Osteocyte (in vitro differentiated cells): Measurements from ENCODE around the gene FEM1C. TPM values are rescaled to one million over a fixed set of nuclear protein-coding genes. Genes with fewer than 3 reads are reported as not detected.

Experiments
- DNase-seq: peaks from one replicate; pipeline ENCODE4 v3.0.0; 2021; ENCODE audit warnings: mixed read lengths; ENCODE audit not compliant: unreplicated experiment; ENCODE audit errors: extremely low spot score
- H3K27ac Mint-ChIP-seq: one replicate; pipeline ENCODE4 v1.8.0; 2021; ENCODE audit warnings: mild to moderate bottlenecking, mixed read lengths; ENCODE audit not compliant: unreplicated experiment
- H3K27me3 Mint-ChIP-seq: one replicate; pipeline ENCODE4 v1.8.0; 2021; ENCODE audit warnings: mixed read lengths; ENCODE audit not compliant: unreplicated experiment
- H3K36me3 Mint-ChIP-seq: one replicate; pipeline ENCODE4 v1.8.0; 2021; ENCODE audit warnings: mixed read lengths; ENCODE audit not compliant: unreplicated experiment
- H3K4me1 Mint-ChIP-seq: one replicate; pipeline ENCODE4 v1.8.0; 2021; ENCODE audit warnings: mixed read lengths; ENCODE audit not compliant: unreplicated experiment
- H3K4me3 Mint-ChIP-seq: one replicate; pipeline ENCODE4 v1.8.0; 2021; ENCODE audit warnings: mild to moderate bottlenecking, moderate library complexity, mixed read lengths; ENCODE audit not compliant: unreplicated experiment
- H3K9me3 Mint-ChIP-seq: one replicate; pipeline ENCODE4 v1.8.0; 2021; ENCODE audit warnings: mixed read lengths; ENCODE audit not compliant: unreplicated experiment
- total RNA-seq: library from RNA; stranded (reverse); gene quantifications from 2 replicates; pipeline ENCODE4 v1.2.1, GENCODE V29; 2021
- TF ChIP-seq, protein P1 (sequence below): fragments of 200-600 bp; sonication (generic); IDR thresholded peaks from 2 replicates; pipeline ENCODE4 v1.5.0; 2021; ENCODE audit warnings: antibody characterized with exemption, mild to moderate bottlenecking, moderate library complexity

Gene FEM1C
- total RNA-seq, 1 donor from 2014 or later: 12.8 TPM

DNA sequence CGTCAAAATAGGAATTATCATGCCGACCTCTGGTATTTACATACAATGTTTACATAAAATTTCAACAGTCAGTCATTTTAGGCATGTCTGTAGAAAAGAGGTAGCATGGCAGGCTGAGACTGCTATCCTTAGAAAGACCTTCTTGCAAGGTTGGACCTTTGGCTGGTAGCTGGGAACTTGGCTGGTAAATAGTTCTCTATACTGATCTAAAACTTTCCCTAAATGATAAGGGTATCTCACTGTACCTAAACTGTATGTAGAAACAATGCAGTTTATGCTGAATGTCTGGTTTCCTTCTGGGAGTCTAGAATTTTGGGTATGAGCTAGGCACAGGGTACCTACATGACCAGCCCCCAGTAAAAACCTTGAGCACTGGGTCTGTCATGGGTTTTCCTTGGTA, 18.0 kb downstream of the FEM1C start:
- peaks cover 37% of the 10 kb centered on the region for H3K4me1 Mint-ChIP-seq
- no peak overlapping the region for H3K27ac Mint-ChIP-seq
- no peak overlapping the region for H3K4me3 Mint-ChIP-seq
- no peaks in the 10 kb centered on the region for H3K9me3 Mint-ChIP-seq
- peaks cover 34% of the 10 kb centered on the region for H3K36me3 Mint-ChIP-seq
- H3K27me3 Mint-ChIP-seq: no peaks in the 10 kb centered on the region
- no peak for DNase-seq
- TF ChIP-seq, protein P1, sequence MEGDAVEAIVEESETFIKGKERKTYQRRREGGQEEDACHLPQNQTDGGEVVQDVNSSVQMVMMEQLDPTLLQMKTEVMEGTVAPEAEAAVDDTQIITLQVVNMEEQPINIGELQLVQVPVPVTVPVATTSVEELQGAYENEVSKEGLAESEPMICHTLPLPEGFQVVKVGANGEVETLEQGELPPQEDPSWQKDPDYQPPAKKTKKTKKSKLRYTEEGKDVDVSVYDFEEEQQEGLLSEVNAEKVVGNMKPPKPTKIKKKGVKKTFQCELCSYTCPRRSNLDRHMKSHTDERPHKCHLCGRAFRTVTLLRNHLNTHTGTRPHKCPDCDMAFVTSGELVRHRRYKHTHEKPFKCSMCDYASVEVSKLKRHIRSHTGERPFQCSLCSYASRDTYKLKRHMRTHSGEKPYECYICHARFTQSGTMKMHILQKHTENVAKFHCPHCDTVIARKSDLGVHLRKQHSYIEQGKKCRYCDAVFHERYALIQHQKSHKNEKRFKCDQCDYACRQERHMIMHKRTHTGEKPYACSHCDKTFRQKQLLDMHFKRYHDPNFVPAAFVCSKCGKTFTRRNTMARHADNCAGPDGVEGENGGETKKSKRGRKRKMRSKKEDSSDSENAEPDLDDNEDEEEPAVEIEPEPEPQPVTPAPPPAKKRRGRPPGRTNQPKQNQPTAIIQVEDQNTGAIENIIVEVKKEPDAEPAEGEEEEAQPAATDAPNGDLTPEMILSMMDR: no peak

DNA sequence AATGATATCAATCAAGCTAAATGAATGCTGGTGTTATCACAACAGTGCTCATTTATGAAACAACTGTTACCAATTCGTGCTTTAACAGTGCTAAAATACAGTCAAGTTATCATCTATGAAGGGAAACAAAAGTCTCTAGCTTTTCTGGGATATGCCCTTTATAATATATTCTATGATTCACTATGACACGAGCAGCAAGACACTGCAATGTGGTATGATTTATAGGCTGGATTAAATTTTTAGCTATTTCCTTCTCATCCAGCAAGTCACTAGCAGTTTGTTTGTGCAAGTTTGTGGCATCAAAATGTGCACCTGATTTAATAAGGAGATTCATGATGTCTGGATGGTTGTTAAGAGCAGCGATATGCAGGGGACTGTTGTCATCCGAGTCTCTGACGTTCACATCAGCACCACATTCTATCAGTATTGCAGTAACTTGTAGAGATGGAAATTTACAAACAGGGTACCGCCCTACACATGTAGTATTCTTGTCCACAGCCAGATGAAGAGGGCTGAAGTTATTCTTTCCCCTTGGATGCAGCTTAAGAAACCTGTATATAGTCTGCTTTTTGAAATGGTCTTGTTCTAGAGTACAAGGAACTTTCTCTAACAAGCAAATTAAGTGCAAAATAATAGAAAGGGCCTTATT, 20.3 kb downstream of the FEM1C start:
- DNase-seq: no peak
- TF ChIP-seq, protein P1: no peak
- peaks cover 20% of the 10 kb centered on the region for H3K4me1 Mint-ChIP-seq
- no peaks in the 10 kb centered on the region for H3K9me3 Mint-ChIP-seq
- H3K36me3 Mint-ChIP-seq: peaks cover 35% of the 10 kb centered on the region
- H3K27me3 Mint-ChIP-seq: no peaks in the 10 kb centered on the region
- H3K27ac Mint-ChIP-seq: no peak overlapping the region
- no peak overlapping the region for H3K4me3 Mint-ChIP-seq

DNA sequence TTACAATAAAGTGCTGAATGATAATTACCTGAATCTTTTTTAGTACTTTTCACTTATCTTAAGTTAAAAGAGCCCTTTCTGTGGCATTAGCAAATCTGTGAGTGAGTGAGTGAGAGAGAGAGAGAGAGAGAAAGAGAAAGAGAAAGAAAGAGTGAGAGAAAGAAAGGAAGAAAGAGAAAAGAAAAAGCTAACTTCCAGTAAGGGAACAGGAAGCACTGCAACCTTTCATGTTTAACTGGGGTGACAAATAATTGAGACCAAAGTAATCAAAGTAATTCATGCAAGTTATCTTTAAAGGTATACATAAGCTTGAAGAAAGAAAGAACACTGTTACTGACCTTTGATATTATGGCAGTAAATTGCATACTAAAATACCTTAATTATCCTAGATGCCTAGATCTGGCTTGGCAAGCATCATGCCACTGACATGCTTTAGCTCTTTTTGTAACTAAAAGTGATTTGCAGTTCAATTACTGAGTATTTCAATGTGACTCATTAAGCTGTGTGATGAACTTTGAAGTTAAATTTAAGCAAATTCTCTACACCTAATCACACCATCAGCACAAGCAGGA, 21.7 kb downstream of the FEM1C start:
- Mint-ChIP-seq H3K27me3 (no peaks in the 10 kb centered on the region), H3K4me1 (peaks cover 6% of the 10 kb centered on the region), H3K9me3 (no peaks in the 10 kb centered on the region), H3K4me3 (no peak overlapping the region), H3K27ac (no peak overlapping the region), H3K36me3 (peaks cover 36% of the 10 kb centered on the region)
- DNase-seq: no peak
- TF ChIP-seq, protein P1: no peak

DNA sequence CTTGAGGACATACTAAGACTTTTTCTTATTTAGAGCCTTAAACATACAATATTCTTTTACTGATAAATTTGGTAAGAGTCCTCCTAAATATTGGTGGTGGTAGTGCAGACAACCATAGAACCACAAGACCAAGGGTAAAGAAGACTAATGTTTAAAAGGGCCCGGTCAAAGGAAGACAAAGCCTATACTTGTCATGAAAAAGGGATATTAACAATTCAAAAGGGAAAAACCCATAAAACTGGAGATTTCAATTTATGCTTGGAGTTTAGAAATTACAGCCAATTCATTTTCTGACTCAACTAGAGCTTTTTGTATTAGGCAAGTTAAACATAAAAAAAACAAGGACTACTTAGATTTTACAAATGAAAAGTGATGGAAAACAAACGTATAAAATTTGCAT, 24.4 kb downstream of the FEM1C start:
- no peaks in the 10 kb centered on the region for H3K27me3 Mint-ChIP-seq
- H3K36me3 Mint-ChIP-seq: peaks cover 35% of the 10 kb centered on the region
- no peaks in the 10 kb centered on the region for H3K4me1 Mint-ChIP-seq
- no peak overlapping the region for H3K27ac Mint-ChIP-seq
- H3K4me3 Mint-ChIP-seq: no peak overlapping the region
- H3K9me3 Mint-ChIP-seq: no peaks in the 10 kb centered on the region
- TF ChIP-seq, protein P1: no peak
- DNase-seq: no peak

DNA sequence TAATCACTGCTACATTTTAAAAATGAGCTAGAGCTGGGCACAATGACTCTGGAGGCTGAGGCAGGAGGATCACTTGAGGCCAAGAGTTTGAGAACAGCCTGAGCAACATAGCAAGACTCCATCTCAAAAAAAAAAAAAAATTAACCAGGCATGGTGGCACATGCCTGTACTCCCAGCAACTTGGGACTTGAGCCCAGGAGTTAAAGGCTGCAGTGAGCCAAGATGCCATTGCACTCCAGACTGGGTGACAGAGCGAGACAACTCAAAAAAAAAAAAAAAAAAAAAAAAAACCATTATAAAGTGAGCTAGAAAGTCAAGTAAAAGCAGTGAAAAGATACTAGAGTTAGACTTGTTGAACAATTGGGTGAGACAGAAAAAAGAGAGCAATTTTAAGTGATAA, 28.2 kb downstream of the FEM1C start:
- TF ChIP-seq, protein P1: no peak
- peaks cover 4% of the 10 kb centered on the region for H3K9me3 Mint-ChIP-seq
- H3K27me3 Mint-ChIP-seq: no peaks in the 10 kb centered on the region
- DNase-seq: no peak
- peaks cover 18% of the 10 kb centered on the region for H3K36me3 Mint-ChIP-seq
- H3K4me3 Mint-ChIP-seq: no peak overlapping the region
- no peaks in the 10 kb centered on the region for H3K4me1 Mint-ChIP-seq
- H3K27ac Mint-ChIP-seq: no peak overlapping the region
